HG02610 (cell line): ENCODE measurements around the gene KCNQ1.

Experiments
- ATAC-seq: cut with Tn5 transposase; IDR thresholded peaks from one replicate; pipeline ENCODE4 v1.9.1; 2021; ENCODE audit warnings: mild to moderate bottlenecking, moderate library complexity; ENCODE audit not compliant: unreplicated experiment

Gene KCNQ1

GRCh38 chr11:2770096-2770751, 325.4 kb downstream of the KCNQ1 start:
- no peak for ATAC-seq

GRCh38 chr11:2770761-2771301, 326.0 kb downstream of the KCNQ1 start:
- no peak for ATAC-seq

- ATAC-seq: no peak
Measured at GRCh38 chr11:2771758-2772466, 327.1 kb downstream of the KCNQ1 start.

GRCh38 chr11:2772544-2773031, 327.8 kb downstream of the KCNQ1 start:
- ATAC-seq: no peak

- no peak for ATAC-seq
Measured at GRCh38 chr11:2774173-2775082, 329.6 kb downstream of the KCNQ1 start.

GRCh38 chr11:2775083-2775625, 330.3 kb downstream of the KCNQ1 start:
- no peak for ATAC-seq

GRCh38 chr11:2775626-2776350, 331.0 kb downstream of the KCNQ1 start:
- no peak for ATAC-seq

- ATAC-seq: no peak
Measured at GRCh38 chr11:2776351-2777061, 331.7 kb downstream of the KCNQ1 start.

GRCh38 chr11:2777386-2777785, 332.6 kb downstream of the KCNQ1 start:
- ATAC-seq: no peak

- ATAC-seq: no peak
Measured at GRCh38 chr11:2777871-2778629, 333.2 kb downstream of the KCNQ1 start.

- ATAC-seq: no peak
Measured at GRCh38 chr11:2778630-2779498, 334.1 kb downstream of the KCNQ1 start.

GRCh38 chr11:2779499-2779980, 334.7 kb downstream of the KCNQ1 start:
- no peak for ATAC-seq

GRCh38 chr11:2779981-2780849, 335.4 kb downstream of the KCNQ1 start:
- no peak for ATAC-seq

GRCh38 chr11:2780850-2781407, 336.1 kb downstream of the KCNQ1 start:
- no peak for ATAC-seq

GRCh38 chr11:2781408-2782274, 336.8 kb downstream of the KCNQ1 start:
- ATAC-seq: no peak
